Measurements from ENCODE around the gene UBLCP1.

DNA sequence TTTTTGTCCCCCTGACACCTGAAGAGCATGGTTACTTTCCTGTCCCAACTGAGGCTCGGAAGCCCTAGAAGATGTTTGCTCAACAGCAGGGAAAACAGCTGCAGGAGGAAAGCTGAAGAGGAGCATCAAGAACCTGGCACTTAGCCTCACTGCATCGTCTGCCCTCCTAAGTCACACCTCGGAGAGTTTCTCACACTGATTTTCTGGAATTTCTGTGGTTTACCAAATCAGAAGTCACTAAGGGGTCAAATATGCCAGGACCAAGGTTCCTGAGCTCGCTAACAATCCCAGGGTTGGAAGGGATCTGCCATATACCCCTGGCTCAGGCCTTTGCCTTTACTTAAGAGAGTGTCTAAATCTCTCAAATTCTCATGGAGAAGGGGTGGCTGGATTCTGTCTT lies 61.9 kb downstream of the UBLCP1 start:
- TF ChIP-seq CTCF (conservative IDR thresholded peaks at IDR 0.05 in 1 of 2, IDR thresholded peaks at IDR 0.05 in 1 of 2; ENCODE audit: low read depth in 1 of 2, low read length in 2 of 2) (no peak), EZH2 (IDR thresholded peaks at IDR 0.05; ENCODE audit: low read length, missing control alignments) (no peak)

Data from fibroblast of lung (primary cell).